Measurements from ENCODE around the gene SURF4.

DNA sequence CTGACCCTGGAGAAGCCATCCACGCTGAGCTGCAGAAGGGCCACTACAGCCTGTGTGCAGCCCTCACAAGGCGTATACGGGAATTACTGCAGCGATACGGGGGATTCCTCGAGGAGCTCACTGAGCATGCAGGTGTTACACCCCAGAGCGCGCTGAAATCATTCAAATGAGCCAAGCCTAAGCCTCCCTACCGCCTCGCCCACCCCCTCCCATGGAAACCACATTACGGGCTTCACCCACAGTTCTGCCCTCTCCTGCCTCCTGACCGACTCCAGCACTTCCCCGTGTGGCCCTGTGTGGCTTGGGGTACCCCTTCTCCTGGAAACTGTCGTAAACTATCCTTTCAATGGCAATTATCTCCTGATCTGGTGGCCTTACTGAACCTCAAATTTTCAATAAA, 53.2 kb downstream of the SURF4 start:
- TF ChIP-seq POLR2A (IDR thresholded peaks at IDR 0.05): no peak
- TF ChIP-seq, protein P1, sequence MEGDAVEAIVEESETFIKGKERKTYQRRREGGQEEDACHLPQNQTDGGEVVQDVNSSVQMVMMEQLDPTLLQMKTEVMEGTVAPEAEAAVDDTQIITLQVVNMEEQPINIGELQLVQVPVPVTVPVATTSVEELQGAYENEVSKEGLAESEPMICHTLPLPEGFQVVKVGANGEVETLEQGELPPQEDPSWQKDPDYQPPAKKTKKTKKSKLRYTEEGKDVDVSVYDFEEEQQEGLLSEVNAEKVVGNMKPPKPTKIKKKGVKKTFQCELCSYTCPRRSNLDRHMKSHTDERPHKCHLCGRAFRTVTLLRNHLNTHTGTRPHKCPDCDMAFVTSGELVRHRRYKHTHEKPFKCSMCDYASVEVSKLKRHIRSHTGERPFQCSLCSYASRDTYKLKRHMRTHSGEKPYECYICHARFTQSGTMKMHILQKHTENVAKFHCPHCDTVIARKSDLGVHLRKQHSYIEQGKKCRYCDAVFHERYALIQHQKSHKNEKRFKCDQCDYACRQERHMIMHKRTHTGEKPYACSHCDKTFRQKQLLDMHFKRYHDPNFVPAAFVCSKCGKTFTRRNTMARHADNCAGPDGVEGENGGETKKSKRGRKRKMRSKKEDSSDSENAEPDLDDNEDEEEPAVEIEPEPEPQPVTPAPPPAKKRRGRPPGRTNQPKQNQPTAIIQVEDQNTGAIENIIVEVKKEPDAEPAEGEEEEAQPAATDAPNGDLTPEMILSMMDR (IDR thresholded peaks at IDR 0.05): no peak

Data from esophagus squamous epithelium (tissue), 4 donors.